SU-DHL-6 (cell line): ENCODE results near the gene RHOT2.

Experiments
- H2AFZ ChIP-seq: fragments of 200-600 bp; sonication (generic); 2 replicates; pipeline ENCODE4 v1.6.1; 2014; ENCODE audit warnings: low read depth, mild to moderate bottlenecking, moderate library complexity, mixed read lengths, antibody characterized with exemption, low read length; ENCODE audit not compliant: severe bottlenecking
- H3F3A ChIP-seq: fragments of 200-600 bp; shearing (Covaris generic); 2 replicates; pipeline ENCODE4 v1.6.0; 2016; ENCODE audit warnings: antibody characterized with exemption, mild to moderate bottlenecking; ENCODE audit not compliant: insufficient read depth
- H3K27ac ChIP-seq: fragments of 200-600 bp; sonication (generic); 2 replicates; pipeline ENCODE4 v1.5.1; 2016; ENCODE audit warnings: low read depth, mild to moderate bottlenecking, low read length, moderate library complexity, mixed read lengths
- H3K27me3 ChIP-seq: fragments of 200-600 bp; sonication (generic), shearing (Covaris generic); 2 replicates; pipeline ENCODE4 v1.6.0; 2014; ENCODE audit warnings: mild to moderate bottlenecking, low read length
- H3K36me3 ChIP-seq: fragments of 200-600 bp; sonication (generic); 2 replicates; pipeline ENCODE4 v1.6.1; 2014; ENCODE audit warnings: mild to moderate bottlenecking, low read length, mixed read lengths
- H3K4me2 ChIP-seq: fragments of 300-600, 200-600 bp; shearing (Covaris generic), sonication (generic); 2 replicates; pipeline ENCODE4 v1.6.0; 2014; ENCODE audit warnings: low read length, low read depth, mild to moderate bottlenecking; ENCODE audit not compliant: poor library complexity, severe bottlenecking
- H3K4me3 ChIP-seq: fragments of 200-600 bp; sonication (generic); 2 replicates; pipeline ENCODE4 v1.5.1; 2014; ENCODE audit warnings: antibody characterized with exemption, low read length, mild to moderate bottlenecking, mixed read lengths; ENCODE audit not compliant: insufficient read depth, poor library complexity, severe bottlenecking
- H3K79me2 ChIP-seq: fragments of 200-600 bp; sonication (generic); 2 replicates; pipeline ENCODE4 v1.6.1; 2014; ENCODE audit warnings: mild to moderate bottlenecking, low read length, moderate library complexity; ENCODE audit not compliant: insufficient read depth
- H3K9ac ChIP-seq: fragments of 200-600 bp; sonication (generic); 2 replicates; pipeline ENCODE4 v1.7.0; 2014; ENCODE audit warnings: mild to moderate bottlenecking, low read length
- H3K9me2 ChIP-seq: fragments of 200-600 bp; sonication (generic); replicated peaks from 2 replicates; pipeline ENCODE4 v1.6.1; 2014; ENCODE audit warnings: low read length; ENCODE audit not compliant: insufficient read depth
- H3K9me3 ChIP-seq: fragments of 200-600 bp; sonication (generic); 2 replicates; pipeline ENCODE4 v1.6.1; 2014; ENCODE audit warnings: low read length, mixed read lengths; ENCODE audit not compliant: insufficient read depth
- H4K20me1 ChIP-seq: fragments of 200-600 bp; sonication (generic); 2 replicates; pipeline ENCODE4 v1.6.1; 2014; ENCODE audit warnings: low read depth, mild to moderate bottlenecking, antibody characterized with exemption, low read length, moderate library complexity, mixed read lengths
- CTCF ChIP-seq: fragments of 200-600 bp; sonication (generic); IDR thresholded peaks from one replicate; pipeline ENCODE4 v1.5.1; 2017; ENCODE audit warnings: antibody characterized with exemption, mild to moderate bottlenecking, low read length, moderate library complexity; ENCODE audit not compliant: insufficient read depth, poor library complexity, severe bottlenecking
- EZH2phosphoT487 ChIP-seq: fragments of 200-600 bp; sonication (generic), shearing (Covaris generic); conservative IDR thresholded peaks from 2 replicates; pipeline ENCODE4 v1.6.1; 2018; ENCODE audit warnings: mild to moderate bottlenecking, antibody characterized with exemption, low read length, moderate library complexity, mixed read lengths

RHOT2 gene

DNA sequence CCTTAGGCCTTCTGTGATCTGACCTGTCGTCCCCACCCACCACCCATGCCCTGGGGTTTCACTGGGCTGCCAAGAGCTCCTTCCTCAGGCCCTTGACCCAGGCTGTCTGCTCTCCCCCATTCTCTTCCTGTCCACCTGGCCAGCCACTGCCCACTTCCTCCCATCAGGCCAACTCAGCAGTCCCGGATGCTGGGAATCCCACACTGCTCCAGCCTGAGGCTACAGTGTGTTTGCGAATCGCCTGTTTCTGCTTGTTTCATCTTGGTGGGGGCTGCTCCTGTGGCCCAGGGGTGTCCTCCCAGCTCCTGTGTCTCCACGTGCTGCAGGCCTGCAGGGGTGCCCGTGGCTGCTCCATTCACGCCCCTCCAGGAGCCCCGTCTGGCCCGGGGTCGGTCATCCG is 46.1 kb downstream of the RHOT2 start:
- TF ChIP-seq EZH2phosphoT487: no peak
- no peak for TF ChIP-seq CTCF
- Histone ChIP-seq H3K9me3 (no peaks in the 10 kb centered on the region), H3K36me3 (no peaks in the 10 kb centered on the region), H3K4me3 (no peak overlapping the region), H3F3A (no peaks in the 10 kb centered on the region), H3K79me2 (no peaks in the 10 kb centered on the region), H4K20me1 (no peaks in the 10 kb centered on the region), H3K9ac (no peak overlapping the region), H3K9me2 (no peaks in the 10 kb centered on the region), H2AFZ (no peak overlapping the region), H3K27me3 (no peaks in the 10 kb centered on the region), H3K27ac (no peak overlapping the region), H3K4me2 (no peak overlapping the region)

DNA sequence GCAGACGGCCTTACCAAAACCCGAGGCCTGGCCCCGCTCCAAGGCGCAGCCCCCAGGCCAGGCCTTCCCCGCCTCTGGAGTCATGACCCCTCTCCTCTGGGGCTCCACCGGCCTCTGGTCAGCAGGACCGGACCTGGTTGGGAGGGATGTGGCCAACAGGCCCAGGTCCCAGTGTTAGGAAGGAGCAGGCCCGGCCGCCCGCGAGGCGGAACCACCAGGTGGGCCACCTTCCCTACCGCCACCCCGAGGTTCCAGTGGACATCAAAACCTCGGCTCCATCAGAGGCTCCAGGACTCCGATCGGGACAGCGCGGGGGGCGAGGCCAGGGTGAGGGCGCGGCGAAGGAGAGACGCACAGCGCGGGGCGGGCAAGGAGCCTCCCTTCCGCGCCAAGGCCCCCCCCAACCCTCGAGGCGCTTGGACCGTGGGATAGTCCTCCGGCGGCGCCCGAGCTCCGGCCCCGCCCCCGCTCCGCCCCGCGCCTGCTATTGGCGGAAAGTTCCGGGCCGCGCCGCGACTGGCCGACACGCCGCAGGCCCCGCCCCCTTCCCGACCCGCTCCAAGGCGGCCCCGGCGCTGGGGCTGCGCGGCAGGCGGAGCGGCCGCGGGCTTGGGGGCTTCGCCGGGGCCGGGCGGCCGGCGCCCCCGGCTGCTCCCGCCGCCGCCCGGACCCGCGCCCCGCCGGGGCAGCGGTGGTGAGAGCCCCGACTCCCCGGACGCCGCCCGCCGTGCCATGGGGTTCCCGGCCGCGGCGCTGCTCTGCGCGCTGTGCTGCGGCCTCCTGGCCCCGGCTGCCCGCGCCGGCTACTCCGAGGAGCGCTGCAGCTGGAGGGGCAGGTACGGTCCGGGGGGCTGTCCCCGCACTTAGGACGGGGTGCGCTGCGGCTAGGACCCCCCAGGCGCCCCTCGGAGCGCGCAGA is 46.9 kb downstream of the RHOT2 start, which contains the start of gene METRN:
TSS of gene METRN (plus strand) at position 561 of the 919 bp plus-strand sequence. CDS start at position 733, 172 bp downstream.
- H3K79me2 ChIP-seq: no peaks in the 10 kb centered on the region
- H3K4me2 ChIP-seq: peak within 1 kb of the TSS; percentile 44
- no peak within 1 kb of the TSS for H2AFZ ChIP-seq
- H3K9me3 ChIP-seq: no peaks in the 10 kb centered on the region
- H3K9me2 ChIP-seq: no peaks in the 10 kb centered on the region
- H3F3A ChIP-seq: no peaks in the 10 kb centered on the region
- peak within 1 kb of the TSS; percentile 35; the same call in 1 of the 2 replicates for H3K9ac ChIP-seq
- H4K20me1 ChIP-seq: no peaks in the 10 kb centered on the region
- no peak for TF ChIP-seq CTCF
- TF ChIP-seq EZH2phosphoT487: no peak
- peak within 1 kb of the TSS; percentile 36 for H3K4me3 ChIP-seq
- no peaks in the 10 kb centered on the region for H3K27me3 ChIP-seq
- H3K36me3 ChIP-seq: no peaks in the 10 kb centered on the region
- no peak within 1 kb of the TSS for H3K27ac ChIP-seq

DNA sequence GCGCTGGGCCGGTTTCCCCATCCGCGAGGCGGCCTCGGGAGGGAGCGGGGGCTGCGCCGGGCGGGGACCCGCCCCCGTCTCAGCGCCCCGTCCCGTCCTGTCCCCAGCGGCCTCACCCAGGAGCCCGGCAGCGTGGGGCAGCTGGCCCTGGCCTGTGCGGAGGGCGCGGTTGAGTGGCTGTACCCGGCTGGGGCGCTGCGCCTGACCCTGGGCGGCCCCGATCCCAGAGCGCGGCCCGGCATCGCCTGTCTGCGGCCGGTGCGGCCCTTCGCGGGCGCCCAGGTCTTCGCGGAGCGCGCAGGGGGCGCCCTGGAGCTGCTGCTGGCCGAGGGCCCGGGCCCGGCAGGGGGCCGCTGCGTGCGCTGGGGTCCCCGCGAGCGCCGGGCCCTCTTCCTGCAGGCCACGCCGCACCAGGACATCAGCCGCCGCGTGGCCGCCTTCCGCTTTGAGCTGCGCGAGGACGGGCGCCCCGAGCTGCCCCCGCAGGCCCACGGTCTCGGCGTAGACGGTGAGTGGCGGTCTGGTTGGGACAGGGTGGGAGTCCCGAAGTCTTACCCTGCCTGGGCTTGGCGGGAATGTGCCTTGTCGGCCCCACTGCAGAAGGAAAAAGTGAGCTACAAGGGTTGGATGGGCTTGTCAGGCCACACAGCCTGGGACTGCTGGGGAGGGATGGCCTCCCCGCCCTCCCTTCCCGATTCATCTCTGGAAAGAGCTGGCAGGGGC is 47.7 kb downstream of the RHOT2 start:
- H3K79me2 ChIP-seq: no peaks in the 10 kb centered on the region
- H3K27ac ChIP-seq: no peak overlapping the region
- no peaks in the 10 kb centered on the region for H3K9me2 ChIP-seq
- H3F3A ChIP-seq: 0 out of 2 replicates have a peak, but pooled peaks cover 3% of the 10 kb centered on the region
- H3K9me3 ChIP-seq: no peaks in the 10 kb centered on the region
- H2AFZ ChIP-seq: no peak overlapping the region
- H3K4me3 ChIP-seq: peak overlapping the region; percentile 36
- no peaks in the 10 kb centered on the region for H3K27me3 ChIP-seq
- no peaks in the 10 kb centered on the region for H4K20me1 ChIP-seq
- no peaks in the 10 kb centered on the region for H3K36me3 ChIP-seq
- H3K9ac ChIP-seq: peak overlapping the region; percentile 35; the same call in 1 of the 2 replicates
- TF ChIP-seq EZH2phosphoT487 (no peak), CTCF (no peak)
- H3K4me2 ChIP-seq: peak overlapping the region; percentile 44
